Right lobe of liver (tissue), 4 donors: ENCODE results near the gene LCMT2.

Experiments used
- CTCF ChIP-seq, 4 donors: fragments of 200-600 bp in 3 of 4; fragments of 450-650 bp in 1 of 4; IDR thresholded peaks; one replicate each; pipeline versions ENCODE4 v1.5.1 to v1.8.0; 2016 to 2022; ENCODE audit warnings: antibody characterized with exemption in 4 of 4, mild to moderate bottlenecking in 2 of 4
- POLR2A ChIP-seq: fragments of 450-650 bp; IDR thresholded peaks from one replicate; pipeline ENCODE4 v1.6.1; 2017; ENCODE audit warnings: antibody characterized with exemption, mild to moderate bottlenecking
- donor health status: DM: no; HTN: no; CAD: no.
- donor health status: DM: no; HTN: no; CAD: no.
- donor health status: DM: no; HTN: yes; CAD: no.

- no peak for TF ChIP-seq CTCF (IDR thresholded peaks at IDR 0.05)
- TF ChIP-seq POLR2A, result no peak
Measured at GRCh38 chr15:43312378-43312777, 18.0 kb downstream of the LCMT2 start.
